GM18505 (cell line): ENCODE data around the gene SPDEF.

Source experiments
- ATAC-seq: cut with Tn5 transposase; IDR thresholded peaks from one replicate; pipeline ENCODE4 v1.9.1; 2021; ENCODE audit not compliant: unreplicated experiment
- POLR2A ChIP-seq: IDR thresholded peaks from 4 replicates; pipeline ENCODE4 v1.6.1; 2011; ENCODE audit warnings: borderline replicate concordance; ENCODE audit not compliant: insufficient read depth, insufficient read length; ENCODE audit errors: extremely low read depth

The SPDEF gene

DNA sequence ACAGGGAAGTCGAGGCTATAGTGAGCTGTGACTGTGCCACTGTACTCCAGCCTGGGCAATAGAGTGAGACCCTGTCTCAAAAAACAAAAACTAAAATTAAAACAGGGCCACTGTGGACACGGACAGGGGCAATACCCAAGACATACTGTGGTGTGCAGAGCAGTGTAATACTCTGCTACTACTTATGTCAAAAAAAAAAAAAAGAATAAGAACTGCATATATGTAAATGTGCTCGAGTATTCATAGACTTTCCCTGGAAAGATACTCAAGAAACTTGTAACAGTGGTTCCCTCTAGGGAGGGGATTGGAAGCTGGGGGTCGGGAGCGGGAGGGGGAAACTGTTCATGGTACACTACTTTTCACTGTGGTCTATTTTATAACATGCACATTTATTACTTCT, 15.9 kb downstream of the SPDEF start:
- ATAC-seq, result no peak
- TF ChIP-seq POLR2A, result no peak

DNA sequence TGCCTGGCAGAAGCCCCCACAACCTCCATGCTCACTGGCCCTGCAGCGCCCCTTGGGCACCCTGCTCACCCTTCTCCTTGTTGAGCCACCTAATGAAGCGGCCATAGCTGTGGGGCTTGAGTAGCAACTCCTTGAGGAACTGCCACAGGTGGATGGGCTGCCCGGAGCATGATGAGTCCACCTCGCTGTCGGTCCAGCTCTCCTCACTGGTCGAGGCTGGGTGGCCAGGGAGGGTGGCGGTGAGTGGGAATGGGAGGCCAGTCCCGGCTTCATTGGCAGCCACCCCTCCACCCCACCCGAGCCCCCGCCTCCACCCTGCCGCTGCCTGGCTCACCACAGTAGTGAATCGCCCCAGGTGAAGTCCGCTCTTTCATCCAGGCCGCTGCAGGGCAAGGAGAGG, 16.9 kb downstream of the SPDEF start:
- TF ChIP-seq POLR2A, result no peak
- ATAC-seq, result no peak

- ATAC-seq, result no peak
- TF ChIP-seq POLR2A, result no peak
Observed at GRCh38 chr6:34538581-34538980, 17.5 kb downstream of the SPDEF start.

- no peak for ATAC-seq
Observed at GRCh38 chr6:34537922-34538550, 18.1 kb downstream of the SPDEF start.

GRCh38 chr6:34536959-34537848, 18.9 kb downstream of the SPDEF start:
- no peak for TF ChIP-seq POLR2A
- no peak for ATAC-seq

More at GRCh38 chr6:34537922-34538550, 18.1 kb downstream of the SPDEF start:
- TF ChIP-seq POLR2A, result no peak

GRCh38 chr6:34536251-34536958, 19.7 kb downstream of the SPDEF start:
- TF ChIP-seq POLR2A, result no peak
- ATAC-seq, result no peak

DNA sequence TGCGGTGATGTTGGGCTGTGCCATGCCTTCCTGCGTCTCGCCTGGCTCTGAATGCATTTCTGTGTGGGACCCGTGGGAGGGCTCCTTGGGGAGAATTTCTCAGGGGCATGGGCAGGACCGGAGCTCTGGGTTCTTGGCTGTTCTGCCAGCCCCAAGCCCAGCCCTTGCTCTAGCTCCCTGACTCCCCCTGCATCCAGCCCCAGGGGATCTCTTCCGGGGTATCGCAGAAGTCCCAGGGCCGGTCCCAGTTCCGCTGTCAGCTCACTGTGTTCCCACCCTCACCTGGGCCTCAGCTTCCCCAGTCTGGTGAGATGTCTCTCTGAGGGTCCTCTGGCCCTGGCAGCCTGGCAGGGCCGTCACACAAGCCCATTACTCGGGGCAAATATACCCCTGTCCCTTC, 20.5 kb downstream of the SPDEF start:
- ATAC-seq, result no peak
- no peak for TF ChIP-seq POLR2A

DNA sequence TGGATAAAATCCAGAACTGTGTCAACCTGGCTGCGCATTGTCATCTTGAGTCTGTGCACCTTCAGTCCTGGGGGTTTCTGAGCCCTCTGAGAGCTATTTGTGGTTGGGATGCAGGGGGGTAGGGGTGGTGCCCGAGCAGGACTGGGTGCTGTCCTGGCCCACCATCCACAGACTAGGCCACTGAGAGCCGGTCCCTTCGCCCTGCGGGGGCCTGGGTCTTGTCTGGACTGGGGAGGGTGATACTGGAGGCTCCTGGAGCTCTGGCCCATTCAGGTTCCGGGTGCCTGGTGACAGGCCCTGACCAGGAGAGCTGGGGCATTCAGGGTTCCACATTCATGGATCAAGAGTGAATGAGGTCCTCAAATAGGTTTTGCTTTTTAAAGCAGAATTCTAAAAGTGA, 20.9 kb downstream of the SPDEF start:
- TF ChIP-seq POLR2A, result no peak
- ATAC-seq, result no peak

- TF ChIP-seq POLR2A, result no peak
- ATAC-seq, result no peak
Observed at GRCh38 chr6:34534656-34535055, 21.5 kb downstream of the SPDEF start.

DNA sequence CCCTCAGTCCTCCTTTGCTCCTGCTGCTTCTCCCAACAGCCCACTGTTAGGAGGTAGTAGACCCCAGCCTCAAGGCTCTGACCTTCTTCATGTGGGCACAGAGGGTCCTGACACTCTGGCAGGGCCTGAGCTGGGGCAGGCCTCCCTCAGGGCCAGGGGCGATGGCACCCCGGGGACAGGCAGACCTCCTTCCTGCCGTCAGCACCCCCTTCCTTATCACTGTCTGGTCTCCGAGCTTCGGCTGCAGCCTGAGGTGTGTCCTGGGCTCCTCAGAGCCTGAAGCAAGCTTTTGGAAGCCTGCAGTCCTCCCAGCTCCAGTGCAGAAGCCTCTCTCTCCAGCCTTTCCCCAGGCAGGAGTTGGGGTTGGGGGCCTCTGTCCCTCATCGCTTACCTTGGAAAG, 22.0 kb downstream of the SPDEF start:
- TF ChIP-seq POLR2A, result no peak
- ATAC-seq, result no peak

DNA sequence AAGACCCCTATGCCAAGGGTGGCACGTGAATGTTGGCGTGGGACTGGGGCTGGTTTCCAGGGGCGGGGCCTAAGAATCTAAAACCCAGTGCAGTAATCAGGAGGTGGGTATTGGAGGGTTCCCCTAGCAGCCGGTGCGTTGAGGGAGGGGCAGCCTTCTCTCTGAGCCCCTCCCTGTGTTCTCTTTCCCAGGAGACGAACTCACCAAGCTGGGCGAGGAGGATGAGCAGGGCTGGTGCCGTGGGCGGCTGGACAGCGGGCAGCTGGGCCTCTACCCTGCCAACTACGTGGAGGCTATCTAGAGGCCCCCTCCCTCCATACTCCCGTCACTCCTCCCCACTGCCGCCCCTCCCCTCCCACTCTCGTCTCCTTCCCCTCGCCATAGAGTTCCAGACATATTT, 23.9 kb downstream of the SPDEF start:
- no peak for ATAC-seq
- no peak for TF ChIP-seq POLR2A

- no peak for ATAC-seq
- TF ChIP-seq POLR2A, result peak; percentile 57
Observed at GRCh38 chr6:34531580-34532201, 24.4 kb downstream of the SPDEF start.

DNA sequence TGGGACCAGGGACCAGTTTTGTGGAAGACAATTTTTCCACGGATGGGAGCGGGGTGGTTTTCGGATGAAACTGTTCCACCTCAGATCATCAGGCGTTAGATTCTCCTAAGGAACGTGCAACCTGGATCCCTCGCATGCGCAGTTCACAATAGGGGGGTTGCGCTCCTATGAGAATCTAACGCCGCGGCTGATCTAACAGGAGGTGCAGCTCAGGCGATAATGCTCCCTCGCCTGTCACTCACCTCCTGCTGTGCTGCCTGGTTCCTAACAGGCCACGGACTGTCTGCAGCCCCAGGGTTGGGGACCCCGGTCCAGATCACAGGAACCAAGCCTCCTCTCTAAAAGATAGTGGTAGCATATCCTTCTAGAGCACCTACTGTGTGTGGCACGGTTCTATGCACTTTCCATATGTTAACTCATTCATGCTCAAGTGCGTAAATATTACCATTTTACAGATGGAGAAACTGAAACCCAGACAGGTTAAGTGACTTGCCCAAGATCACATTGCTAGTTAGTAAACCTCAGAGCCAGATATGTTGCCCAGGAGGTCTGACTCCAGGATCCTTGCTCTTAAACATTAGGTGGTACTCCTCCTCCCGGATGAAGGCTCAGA, 25.3 kb downstream of the SPDEF start:
- ATAC-seq, result no peak
- no peak for TF ChIP-seq POLR2A
